Small intestine (tissue), 7 donors: ENCODE data around the gene OSBP. TPM values are rescaled to one million over a fixed set of nuclear protein-coding genes. Genes with fewer than 3 reads are reported as not detected.

Source experiments
- DNase-seq, 2 donors: peaks; one replicate each; pipeline versions ENCODE4 v3.0.0 to v3.0.0-alpha.2; 2013
- FAIRE-seq: peaks from 2 replicates; lab custom pipeline; 2012; peaks lifted over from hg19 to GRCh38; lab: Jason Lieb, UNC
- H3K27ac ChIP-seq, 3 donors: one replicate each; pipeline ENCODE4 v1.5.1; 2013; ENCODE audit warnings: low read length in 2 of 3, mild to moderate bottlenecking in 2 of 3, control low read depth in 1 of 3, inconsistent platforms in 1 of 3, low read depth in 1 of 3, moderate library complexity in 1 of 3
- H3K27me3 ChIP-seq, 3 donors: one replicate each; pipeline ENCODE4 v1.6.1; 2013; ENCODE audit warnings: low read length in 3 of 3, inconsistent platforms in 1 of 3; ENCODE audit not compliant: control insufficient read depth in 3 of 3, insufficient read depth in 3 of 3
- H3K36me3 ChIP-seq, 3 donors: one replicate each; pipeline ENCODE4 v1.6.1; 2013; ENCODE audit warnings: low read length in 3 of 3, inconsistent platforms in 1 of 3, low read depth in 1 of 3, mild to moderate bottlenecking in 1 of 3, moderate library complexity in 1 of 3; ENCODE audit not compliant: control insufficient read depth in 3 of 3, insufficient read depth in 2 of 3
- H3K4me1 ChIP-seq, 3 donors: one replicate each; pipeline ENCODE4 v1.6.1; 2013; ENCODE audit warnings: low read length in 2 of 3, inconsistent platforms in 1 of 3, low read depth in 1 of 3, mild to moderate bottlenecking in 1 of 3, moderate library complexity in 1 of 3; ENCODE audit not compliant: control insufficient read depth in 3 of 3, insufficient read depth in 2 of 3
- H3K4me3 ChIP-seq, 3 donors: one replicate each; pipeline ENCODE4 v1.5.1; 2013; ENCODE audit warnings: low read length in 3 of 3, control low read depth in 1 of 3, inconsistent platforms in 1 of 3, low read depth in 1 of 3, mild to moderate bottlenecking in 1 of 3, moderate library complexity in 1 of 3
- H3K9me3 ChIP-seq, 2 donors: one replicate each; pipeline ENCODE4 v1.6.1; 2013; ENCODE audit warnings: low read depth in 1 of 2, low read length in 1 of 2; ENCODE audit not compliant: control insufficient read depth in 2 of 2, insufficient read depth in 1 of 2
- WGBS, 3 donors: extraction: QIAGEN DNeasy Blood & Tissue Kit; methylation state at CpG; one replicate each; pipeline ENCODE4 v1.1.7; 2013; 5-methylcytosine and 5-hydroxymethylcytosine counted together
- polyA plus RNA-seq, 4 donors: library from polyadenylated mRNA; stranded (reverse) in 3 of 4; unstranded in 1 of 4; fragments of 200-250 nt in 3 of 4; fragments of 120-200 nt in 1 of 4; gene quantifications; one replicate each; pipeline versions ENCODE4 v1.2.1 to v1.2.3, GENCODE V29; 2013
- donor health status: healthy with polysubstance abuse.
- donor health status: control.
- donor health status: control.
- donor health status: Bipolar disorder and iron deficiency.
- donor health status: healthy.

OSBP gene
- polyA plus RNA-seq, 4 donors, result 22.2 to 45.3 (median 26.6) TPM

- H3K4me1 ChIP-seq, result peaks cover 4 to 31% (median 24%) of the 10 kb centered on the region in 3 donors
- peak overlapping the region; percentile 88 to 98 (median 96) for H3K4me3 ChIP-seq
- 3 to 11% (median 10%) methylated on average over 13 of the region's 13 CpGs for WGBS, 3 donors
- no peaks in the 10 kb centered on the region for H3K9me3 ChIP-seq
- peak overlapping the region; percentile 87 to 97 (median 97) for H3K27ac ChIP-seq
- no peak for DNase-seq
- H3K36me3 ChIP-seq, result peaks cover 2 to 7% (median 6%) of the 10 kb centered on the region in 3 donors
- no peaks in the 10 kb centered on the region for H3K27me3 ChIP-seq
- FAIRE-seq, result no peak
Measured at GRCh38 chr11:59614277-59615119, 1.1 kb downstream of the OSBP start.

- no peak for FAIRE-seq
- Histone ChIP-seq H3K36me3 (peaks cover 2 to 19% (median 15%) of the 10 kb centered on the region in 3 donors), H3K9me3 (no peaks in the 10 kb centered on the region), H3K27ac (peak overlapping the region; percentile 57 to 80 (median 70)), H3K27me3 (no peaks in the 10 kb centered on the region), H3K4me1 (peaks cover 4 to 28% (median 24%) of the 10 kb centered on the region in 3 donors), H3K4me3 (no peak overlapping the region)
- WGBS, 3 donors, result 10 to 50% (median 26%) methylated on average over 6 of the region's 6 CpGs
- DNase-seq, result peak; percentile 82 to 94
Measured at GRCh38 chr11:59611570-59612565, 3.7 kb downstream of the OSBP start.

- Histone ChIP-seq H3K36me3 (peaks cover 9 to 25% (median 20%) of the 10 kb centered on the region in 3 donors), H3K27me3 (no peaks in the 10 kb centered on the region), H3K4me1 (peaks cover 4 to 25% (median 24%) of the 10 kb centered on the region in 3 donors), H3K9me3 (no peaks in the 10 kb centered on the region), H3K4me3 (no peak overlapping the region), H3K27ac (no peak overlapping the region)
- no peak for FAIRE-seq
- no peak for DNase-seq
- WGBS, 3 donors, result 86 to 90% (median 90%) methylated on average over 7 of the region's 7 CpGs
Measured at GRCh38 chr11:59610289-59610688, 5.3 kb downstream of the OSBP start.

- FAIRE-seq (no peak), DNase-seq (no peak)
- 93 to 96% (median 94%) methylated on average over 6 of the region's 6 CpGs for WGBS, 3 donors
- Histone ChIP-seq H3K36me3 (peaks cover 17 to 35% (median 29%) of the 10 kb centered on the region in 3 donors), H3K27me3 (no peaks in the 10 kb centered on the region), H3K4me1 (peaks cover 0 to 13% (median 10%) of the 10 kb centered on the region in 3 donors), H3K27ac (no peak overlapping the region), H3K9me3 (no peaks in the 10 kb centered on the region), H3K4me3 (no peak overlapping the region)
Measured at GRCh38 chr11:59607703-59608454, 7.7 kb downstream of the OSBP start.

- H3K9me3 ChIP-seq, result no peaks in the 10 kb centered on the region
- DNase-seq (no peak), FAIRE-seq (no peak)
- WGBS, 3 donors, result 90 to 96% (median 93%) methylated on average over 6 of the region's 6 CpGs
- no peak overlapping the region for H3K4me3 ChIP-seq
- no peak overlapping the region for H3K27ac ChIP-seq
- no peaks in the 10 kb centered on the region for H3K4me1 ChIP-seq
- peaks cover 36 to 52% (median 44%) of the 10 kb centered on the region in 3 donors for H3K36me3 ChIP-seq
- no peaks in the 10 kb centered on the region for H3K27me3 ChIP-seq
Measured at GRCh38 chr11:59602432-59602831, 13.1 kb downstream of the OSBP start.

GRCh38 chr11:59601788-59602187 lies 13.8 kb downstream of the OSBP start:
- FAIRE-seq (no peak), DNase-seq (no peak)
- 73 to 85% (median 80%) methylated on average over 4 of the region's 4 CpGs for WGBS, 3 donors
- H3K36me3 ChIP-seq, result peaks cover 36 to 58% (median 44%) of the 10 kb centered on the region in 3 donors
- no peaks in the 10 kb centered on the region for H3K9me3 ChIP-seq
- no peak overlapping the region for H3K27ac ChIP-seq
- H3K27me3 ChIP-seq, result no peaks in the 10 kb centered on the region
- no peak overlapping the region for H3K4me3 ChIP-seq
- no peaks in the 10 kb centered on the region for H3K4me1 ChIP-seq

GRCh38 chr11:59600636-59601035 lies 14.9 kb downstream of the OSBP start:
- peaks cover 39 to 62% (median 44%) of the 10 kb centered on the region in 3 donors for H3K36me3 ChIP-seq
- DNase-seq (no peak), FAIRE-seq (no peak)
- H3K4me3 ChIP-seq, result no peak overlapping the region
- no peaks in the 10 kb centered on the region for H3K4me1 ChIP-seq
- H3K9me3 ChIP-seq, result no peaks in the 10 kb centered on the region
- 81 to 86% (median 85%) methylated on average over 4 of the region's 4 CpGs for WGBS, 3 donors
- H3K27me3 ChIP-seq, result no peaks in the 10 kb centered on the region
- H3K27ac ChIP-seq, result no peak overlapping the region
